H1 (cell line): Measurements from ENCODE around the gene VSX2. TPM values are rescaled to one million over a fixed set of nuclear protein-coding genes. Genes with fewer than 3 reads are reported as not detected.

Source experiments
- CTCF ChIA-PET: fragments of 300-600 bp; sonication (Branson Sonifier 250); formaldehyde crosslinking; loops from one replicate; lab custom pipeline; 2021; ENCODE audit not compliant: partially characterized antibody; lab: Charles Lee
- POLR2A ChIA-PET: fragments of 300-600 bp; sonication (Branson Sonifier 250); formaldehyde crosslinking; loops from one replicate; lab custom pipeline; 2021; ENCODE audit warnings: inconsistent platforms; ENCODE audit not compliant: partially characterized antibody; lab: Charles Lee
- DNase-seq, 2 experiments: peaks; one replicate each; pipeline versions ENCODE4 v3.0.0 to v3.0.0-alpha.2; 2010 to 2022; ENCODE audit warnings: low spot score in 2 of 2, low read depth in 1 of 2, mixed read lengths in 1 of 2
- FAIRE-seq: peaks from 2 replicates; lab custom pipeline; 2011; peaks lifted over from hg19 to GRCh38; lab: Jason Lieb, UNC
- H2AFZ ChIP-seq: 2 replicates; pipeline ENCODE4 v1.8.1; 2012; ENCODE audit warnings: low read length, inconsistent platforms
- H2AK5ac ChIP-seq: 2 replicates; pipeline ENCODE4 v1.6.1; 2013; ENCODE audit warnings: low read depth, low read length
- H2BK120ac ChIP-seq: replicated peaks from 2 replicates; pipeline ENCODE3; 2013; ENCODE audit warnings: low read depth, low read length, inconsistent platforms
- H2BK12ac ChIP-seq: 2 replicates; pipeline ENCODE4 v1.6.1; 2013; ENCODE audit warnings: low read depth, low read length
- H2BK15ac ChIP-seq: 2 replicates; pipeline ENCODE4 v1.6.1; 2013; ENCODE audit warnings: low read length
- H2BK20ac ChIP-seq: 2 replicates; pipeline ENCODE4 v1.6.1; 2013; ENCODE audit warnings: low read length
- H2BK5ac ChIP-seq: 2 replicates; pipeline ENCODE4 v1.6.1; 2013; ENCODE audit warnings: low read depth, low read length
- H3K14ac ChIP-seq: 2 replicates; pipeline ENCODE4 v1.6.1; 2013; ENCODE audit warnings: inconsistent platforms; ENCODE audit not compliant: insufficient read length
- H3K18ac ChIP-seq: 2 replicates; pipeline ENCODE4 v1.6.1; 2013; ENCODE audit warnings: low read length; ENCODE audit errors: extremely low read depth
- H3K23ac ChIP-seq: 2 replicates; pipeline ENCODE4 v1.6.1; 2013; ENCODE audit warnings: inconsistent platforms; ENCODE audit not compliant: insufficient read length
- H3K23me2 ChIP-seq: 2 replicates; pipeline ENCODE4 v1.6.1; 2013; ENCODE audit warnings: low read depth, low read length
- H3K27ac ChIP-seq: 2 replicates; pipeline ENCODE4 v1.6.1; 2011; ENCODE audit warnings: low read depth, low read length, inconsistent platforms
- H3K27me3 ChIP-seq, 4 experiments: replicated peaks in 1 of 4; 1 replicate in 1 of 4; 2 replicates in 3 of 4; pipeline versions ENCODE4 v1.6.1 to v1.8.1; 2011 to 2013; ENCODE audit warnings: low read length in 3 of 4, mild to moderate bottlenecking in 3 of 4, inconsistent platforms in 2 of 4, mixed read lengths in 2 of 4, moderate library complexity in 1 of 4; ENCODE audit not compliant: control insufficient read depth in 3 of 4, insufficient read depth in 3 of 4; ENCODE audit errors: extremely low read depth in 1 of 4
- H3K36me3 ChIP-seq, 4 experiments: 2 replicates each; pipeline versions ENCODE4 v1.6.1 to v1.8.1; 2011 to 2013; ENCODE audit warnings: mild to moderate bottlenecking in 4 of 4, low read length in 3 of 4, moderate library complexity in 2 of 4, control low read depth in 1 of 4, inconsistent platforms in 1 of 4; ENCODE audit not compliant: insufficient read depth in 4 of 4, control insufficient read depth in 2 of 4
- H3K4ac ChIP-seq: replicated peaks from 2 replicates; pipeline ENCODE3; 2013; ENCODE audit warnings: low read length, low read depth, mixed read lengths, inconsistent platforms; ENCODE audit not compliant: insufficient read length
- H3K4me1 ChIP-seq, 4 experiments: replicated peaks in 1 of 4; 1 replicate in 1 of 4; 2 replicates in 3 of 4; pipeline versions ENCODE4 v1.6.1 to v1.8.1; 2011 to 2013; ENCODE audit warnings: low read length in 3 of 4, inconsistent platforms in 2 of 4, mixed read lengths in 1 of 4; ENCODE audit not compliant: insufficient read depth in 4 of 4, control insufficient read depth in 3 of 4
- H3K4me2 ChIP-seq, 2 experiments: 2 replicates each; pipeline versions ENCODE4 v1.6.1 to v1.8.1; 2011 to 2013; ENCODE audit warnings: low read depth in 2 of 2, low read length in 2 of 2, control low read depth in 1 of 2, inconsistent platforms in 1 of 2, mild to moderate bottlenecking in 1 of 2; ENCODE audit not compliant: insufficient read depth in 1 of 2
- H3K4me3 ChIP-seq, 4 experiments: fragments of 200-600, 300-600 bp in 1 of 4; sonication (generic), shearing (Covaris generic), sonication (Bioruptor Twin) in 1 of 4; 2 replicates each; pipeline versions ENCODE4 v1.5.1 to v1.8.1; 2011 to 2016; ENCODE audit warnings: low read length in 4 of 4, low read depth in 3 of 4, control low read depth in 2 of 4, inconsistent platforms in 2 of 4, mild to moderate bottlenecking in 2 of 4, mixed read lengths in 1 of 4, moderate library complexity in 1 of 4; ENCODE audit not compliant: insufficient read depth in 2 of 4; ENCODE audit errors: extremely low read depth in 1 of 4
- H3K56ac ChIP-seq: replicated peaks from 2 replicates; pipeline ENCODE3; 2013; ENCODE audit warnings: low read depth, mild to moderate bottlenecking, mixed read lengths, low read length, inconsistent platforms; ENCODE audit not compliant: insufficient read length
- H3K79me1 ChIP-seq: 2 replicates; pipeline ENCODE4 v1.6.1; 2013; ENCODE audit warnings: low read depth, low read length, control low read depth
- H3K79me2 ChIP-seq, 2 experiments: 2 replicates each; pipeline versions ENCODE4 v1.6.1 to v1.8.1; 2012 to 2013; ENCODE audit warnings: low read length in 2 of 2, mild to moderate bottlenecking in 2 of 2, inconsistent platforms in 1 of 2; ENCODE audit not compliant: insufficient read depth in 2 of 2, control insufficient read depth in 1 of 2
- H3K9ac ChIP-seq, 4 experiments: replicated peaks in 1 of 4; 1 replicate in 1 of 4; 2 replicates in 3 of 4; pipeline versions ENCODE4 v1.6.1 to v1.8.1; 2011 to 2013; ENCODE audit warnings: low read depth in 3 of 4, low read length in 3 of 4, control low read depth in 2 of 4, mild to moderate bottlenecking in 2 of 4, moderate library complexity in 2 of 4, inconsistent platforms in 1 of 4; ENCODE audit errors: extremely low read depth in 1 of 4
- H3K9me3 ChIP-seq, 2 experiments: 2 replicates each; pipeline versions ENCODE4 v1.6.1 to v1.8.1; 2012 to 2013; ENCODE audit warnings: mild to moderate bottlenecking in 2 of 2, moderate library complexity in 2 of 2, control low read depth in 1 of 2, inconsistent platforms in 1 of 2, low read depth in 1 of 2, low read length in 1 of 2, mixed read lengths in 1 of 2; ENCODE audit not compliant: insufficient read depth in 2 of 2
- H4K20me1 ChIP-seq, 2 experiments: replicated peaks in 1 of 2; 2 replicates each; pipeline versions ENCODE3 to v1.8.1; 2011 to 2013; ENCODE audit warnings: inconsistent platforms in 2 of 2, low read length in 2 of 2, mild to moderate bottlenecking in 1 of 2; ENCODE audit not compliant: insufficient read depth in 2 of 2, control insufficient read depth in 1 of 2
- H4K5ac ChIP-seq: 2 replicates; pipeline ENCODE4 v1.6.1; 2013; ENCODE audit warnings: low read length, low read depth, mixed read lengths, inconsistent platforms; ENCODE audit not compliant: insufficient read length
- H4K8ac ChIP-seq: 2 replicates; pipeline ENCODE4 v1.8.0; 2013; ENCODE audit warnings: mild to moderate bottlenecking, moderate library complexity, low read length, inconsistent platforms; ENCODE audit not compliant: insufficient read depth; ENCODE audit errors: extremely low read depth
- H4K91ac ChIP-seq: replicated peaks from 2 replicates; pipeline ENCODE3; 2013; ENCODE audit warnings: low read length, mixed read lengths, inconsistent platforms; ENCODE audit not compliant: insufficient read length
- WGBS, 2 experiments: shearing (Covaris generic) in 1 of 2; methylation state at CpG; one replicate each; pipeline versions ENCODE4 v1.1.6 to v1.1.7; 2013 to 2015; ENCODE audit warnings: low lambda C conversion rate in 2 of 2, mixed read lengths in 2 of 2, inconsistent platforms in 1 of 2, low coverage in 1 of 2, missing lambda C conversion rate in 1 of 2; ENCODE audit not compliant: insufficient replicate concordance in 2 of 2, insufficient coverage in 1 of 2, insufficient read length in 1 of 2; ENCODE audit errors: extremely low coverage in 1 of 2, missing lambda C conversion rate in 1 of 2; 5-methylcytosine and 5-hydroxymethylcytosine counted together
- polyA plus RNA-seq, 7 experiments: library from polyadenylated mRNA; depleted of rRNA in 3 of 7; stranded (reverse) in 5 of 7; unstranded in 2 of 7; fragments of >200 nt in 5 of 7; fragments of 200-250 nt in 2 of 7; gene quantifications; 1 replicate in 5 of 7; 2 replicates in 1 of 7; 4 replicates in 1 of 7; pipeline versions ENCODE4 v1.2.1 to v1.2.3, GENCODE V29; 2011 to 2013; ENCODE audit warnings: missing spikeins in 2 of 7, mixed read lengths in 2 of 7
- total RNA-seq: library from RNA; stranded (reverse); fragmentation: NEBNext Ultra II Directional; extraction: Animal tissue kit (Norgen Biotek cat#: 25700); gene quantifications from 2 replicates; pipeline ENCODE4 v1.2.1, GENCODE V29; 2021

Gene VSX2
- total and polyA plus RNA-seq, 2 of the 8 experiments (the other 6 are each of a cell fraction or from before 2014, with no cell fraction given): 0.08 to 0.22 TPM

GRCh38 chr14:74218462-74218861 is 20.8 kb upstream of the VSX2 start:
- Histone ChIP-seq H3K79me2 (no peaks in the 10 kb centered on the region), H2BK15ac (no peak overlapping the region), H3K4me2 (no peak overlapping the region), H3K9me3 (no peaks in the 10 kb centered on the region), H3K4me3 (no peak overlapping the region), H3K14ac (no peak overlapping the region), H2BK120ac (no peak overlapping the region), H3K4ac (no peak overlapping the region), H2AFZ (no peak overlapping the region), H2AK5ac (no peak overlapping the region), H3K23me2 (no peaks in the 10 kb centered on the region), H3K56ac (no peak overlapping the region), H3K18ac (no peak overlapping the region), H2BK5ac (no peak overlapping the region), H3K79me1 (no peaks in the 10 kb centered on the region), H3K36me3 (no peaks in the 10 kb centered on the region), H4K8ac (no peak overlapping the region), H2BK20ac (no peak overlapping the region), H4K5ac (no peak overlapping the region), H2BK12ac (no peak overlapping the region), H3K27me3 (peaks cover 0 to 20% (median 15%) of the 10 kb centered on the region in 4 experiments; a peak in 6 of 7 replicates), H3K27ac (no peak overlapping the region), H4K20me1 (peaks cover 0 to 3% of the 10 kb centered on the region in 2 experiments), H3K23ac (no peak overlapping the region), H3K9ac (no peak overlapping the region), H3K4me1 (peaks cover 0 to 7% (median 0%) of the 10 kb centered on the region in 4 experiments; a peak in 1 of 7 replicates), H4K91ac (no peak overlapping the region)
- FAIRE-seq (no peak), DNase-seq (no peak)
- CTCF ChIA-PET: interaction anchor here (0.7 to 7.2 kb wide), 24 partner anchors 10 to 286 kb away, joined by 3 to 139 read pairs (median 4); partner anchors contain the start of genes ABCD4 and VSX2
- WGBS, 2 experiments: 81% methylated on average over 4 of the region's 4 CpGs; no CpG with 5 or more reads in 1 of the 2 experiments
- POLR2A ChIA-PET: no interaction called here
